NCI-H2081 treated with DMSO at 0.1 percent for 48 hours (cell line): ENCODE measurements around the gene C12orf42.
"Not testable (repeated sequence)": the region's sequence is repeated elsewhere in the genome, so short reads cannot be mapped to it uniquely, and the experiment has no call there.

Experiments
- DNase-seq: peaks from one replicate; lab custom pipeline; 2025; lab: John Stamatoyannopoulos, UW

Gene C12orf42

GRCh38 chr12:103424849-103425586 is 70.8 kb downstream of the C12orf42 start:
- DNase-seq: not testable (repeated sequence)

- DNase-seq: no peak
Measured at GRCh38 chr12:103423516-103423910, 72.3 kb downstream of the C12orf42 start.

- peak; percentile 87 for DNase-seq
Measured at GRCh38 chr12:103422746-103423515, 72.8 kb downstream of the C12orf42 start.

GRCh38 chr12:103422328-103422727 is 73.4 kb downstream of the C12orf42 start:
- no peak for DNase-seq

GRCh38 chr12:103421402-103421801 is 74.4 kb downstream of the C12orf42 start:
- no peak for DNase-seq

GRCh38 chr12:103415681-103416080 is 80.1 kb downstream of the C12orf42 start:
- DNase-seq: no peak

- no peak for DNase-seq
Measured at GRCh38 chr12:103401421-103401820, 94.3 kb downstream of the C12orf42 start.

- DNase-seq: no peak
Measured at GRCh38 chr12:103399986-103400385, 95.8 kb downstream of the C12orf42 start.

GRCh38 chr12:103397536-103397935 is 98.2 kb downstream of the C12orf42 start:
- peak; percentile 82 for DNase-seq

GRCh38 chr12:103392722-103393121 is 103.0 kb downstream of the C12orf42 start:
- no peak for DNase-seq

GRCh38 chr12:103391103-103391502 is 104.7 kb downstream of the C12orf42 start:
- DNase-seq: no peak

- DNase-seq: no peak
Measured at GRCh38 chr12:103387385-103387784, 108.4 kb downstream of the C12orf42 start.

GRCh38 chr12:103386451-103386850 is 109.3 kb downstream of the C12orf42 start:
- no peak for DNase-seq

- DNase-seq: no peak
Measured at GRCh38 chr12:103382736-103383346, 112.9 kb downstream of the C12orf42 start.

- no peak for DNase-seq
Measured at GRCh38 chr12:103382119-103382518, 113.6 kb downstream of the C12orf42 start.

GRCh38 chr12:103379670-103380069 is 116.1 kb downstream of the C12orf42 start:
- DNase-seq: no peak

GRCh38 chr12:103373088-103373523 is 122.7 kb downstream of the C12orf42 start:
- DNase-seq: peak; percentile 99

GRCh38 chr12:103369929-103370328 is 125.8 kb downstream of the C12orf42 start:
- DNase-seq: no peak

GRCh38 chr12:103368167-103368566 is 127.6 kb downstream of the C12orf42 start:
- no peak for DNase-seq

GRCh38 chr12:103354403-103354802 is 141.4 kb downstream of the C12orf42 start:
- DNase-seq: no peak

- no peak for DNase-seq
Measured at GRCh38 chr12:103353913-103354312, 141.9 kb downstream of the C12orf42 start.

GRCh38 chr12:103350116-103350515 is 145.7 kb downstream of the C12orf42 start:
- no peak for DNase-seq

GRCh38 chr12:103348935-103349334 is 146.8 kb downstream of the C12orf42 start:
- DNase-seq: no peak
